Spleen (tissue), 3 donors: Measurements from ENCODE around the gene PALLD.

ENCODE experiments used
- POLR2A ChIP-seq, 3 donors: fragments of 450-650 bp; IDR thresholded peaks; one replicate each; pipeline ENCODE4 v1.5.1; 2017; ENCODE audit warnings: antibody characterized with exemption in 3 of 3, mild to moderate bottlenecking in 1 of 3
- POLR2AphosphoS5 ChIP-seq, 3 donors: sonication (generic); formaldehyde crosslinking; IDR thresholded peaks; one replicate each; pipeline ENCODE4 v1.5.1; 2017; ENCODE audit warnings: antibody characterized with exemption in 3 of 3

GRCh38 chr4:168751263-168752225 is 254.7 kb downstream of the PALLD start:
- TF ChIP-seq POLR2A (IDR thresholded peaks at IDR 0.05) = no peak
- no peak for TF ChIP-seq POLR2AphosphoS5 (IDR thresholded peaks at IDR 0.05)
